HL-60/S4 treated with phorbol 12-myristate 13-acetate at 8.2 ng/mL for 4 days and 3 days (cell line): Measurements from ENCODE around the gene BEST2.

Experiments used
- in situ Hi-C: fragments of 300-500 bp; cut with MboI; formaldehyde crosslinking; loops from 2 replicates; pipeline ENCODE4 v1.15.0; 2022; ENCODE audit warnings: low sequenced_read_pairs

Gene BEST2

GRCh38 chr19:12796146-12797071 lies 44.8 kb downstream of the BEST2 start:
- in situ Hi-C loops, result loop anchor here (5.0 kb wide), 1 partner anchor 34 kb away; no protein-coding TSS in a partner anchor

DNA sequence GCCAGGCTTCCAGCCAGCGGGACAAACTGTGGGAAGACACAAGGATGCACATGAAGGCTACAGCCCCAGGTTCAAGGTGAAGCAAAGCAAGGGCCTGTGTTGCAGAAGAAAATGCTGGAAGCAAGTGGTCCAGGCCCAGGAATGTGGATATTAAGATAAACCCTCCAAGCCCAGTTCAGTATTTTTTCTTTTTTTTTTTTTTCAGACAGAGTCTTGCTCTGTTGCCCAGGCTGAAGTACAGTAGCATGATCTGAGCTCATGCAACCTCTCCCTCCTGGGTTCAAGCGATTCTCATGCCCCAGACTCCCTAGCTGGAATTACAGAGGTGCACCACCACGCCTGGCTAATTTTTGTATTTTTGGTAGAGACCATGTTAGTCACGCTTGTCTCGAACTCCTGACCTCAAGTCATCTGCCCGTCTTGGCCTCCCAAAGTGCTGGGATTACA lies 45.6 kb downstream of the BEST2 start:
- in situ Hi-C loops, result loop anchor here (5.0 kb wide), 1 partner anchor 35 kb away; no protein-coding TSS in a partner anchor

DNA sequence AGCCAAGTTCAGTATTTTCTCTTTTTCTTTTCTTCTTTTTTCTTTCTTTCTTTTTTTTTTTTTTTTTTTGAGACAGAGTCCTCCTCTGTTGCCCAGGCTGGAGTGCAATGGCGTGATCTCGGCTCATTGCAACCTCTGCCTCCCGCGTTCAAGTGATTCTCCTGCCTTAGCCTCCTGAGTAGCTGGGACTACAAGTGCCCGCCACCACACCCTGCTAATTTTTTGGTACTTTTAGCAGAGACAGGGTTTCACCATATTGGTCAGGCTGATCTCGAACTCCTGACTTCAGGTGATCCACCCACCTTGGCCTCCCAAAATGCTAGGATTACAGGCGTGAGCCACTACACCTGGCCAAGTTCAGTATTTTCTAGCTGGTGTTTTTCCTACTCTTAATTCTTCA lies 46.0 kb downstream of the BEST2 start:
- in situ Hi-C loops, result loop anchor here (5.0 kb wide), 1 partner anchor 35 kb away; no protein-coding TSS in a partner anchor

DNA sequence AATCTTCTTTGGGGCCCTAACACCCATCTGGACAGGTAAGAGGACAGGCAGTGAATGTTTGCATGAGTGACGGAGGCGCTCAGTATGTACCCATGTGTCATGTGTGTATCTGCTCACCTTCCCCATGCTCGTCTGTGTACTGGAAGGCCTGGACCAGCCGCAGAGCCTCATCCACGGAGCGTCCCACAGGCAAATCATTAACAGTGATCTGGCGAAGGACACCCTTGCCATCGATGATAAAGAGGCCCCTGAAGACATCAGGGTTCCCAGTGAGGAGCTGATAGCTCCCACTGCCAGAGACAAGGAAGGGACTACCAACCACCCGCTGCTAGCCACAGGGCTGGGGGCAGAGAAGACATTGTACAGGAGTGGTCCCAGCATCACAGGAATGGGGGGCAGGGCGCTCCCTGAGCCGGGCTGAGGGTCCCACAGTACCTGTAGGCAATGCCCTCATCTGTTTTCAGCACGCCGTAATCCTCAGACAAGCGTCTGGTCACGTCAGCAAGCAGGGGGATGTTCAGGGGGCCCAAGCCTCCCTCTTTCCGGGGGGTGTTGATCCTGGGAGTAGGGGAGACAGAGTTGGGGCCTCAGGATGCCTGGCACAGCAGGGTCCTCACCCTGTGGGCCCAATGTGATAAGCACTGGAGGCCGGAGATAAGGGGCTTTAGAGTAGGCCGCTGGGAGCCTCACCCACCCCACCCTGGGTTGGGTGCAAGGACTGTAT lies 48.3 kb downstream of the BEST2 start:
- in situ Hi-C loops, result loop anchor here (5.0 kb wide), 1 partner anchor 38 kb away; no protein-coding TSS in a partner anchor

- in situ Hi-C loops, result no loop called here
These were observed 48.8 kb downstream of the BEST2 start for GRCh38 chr19:12800466-12800770.

DNA sequence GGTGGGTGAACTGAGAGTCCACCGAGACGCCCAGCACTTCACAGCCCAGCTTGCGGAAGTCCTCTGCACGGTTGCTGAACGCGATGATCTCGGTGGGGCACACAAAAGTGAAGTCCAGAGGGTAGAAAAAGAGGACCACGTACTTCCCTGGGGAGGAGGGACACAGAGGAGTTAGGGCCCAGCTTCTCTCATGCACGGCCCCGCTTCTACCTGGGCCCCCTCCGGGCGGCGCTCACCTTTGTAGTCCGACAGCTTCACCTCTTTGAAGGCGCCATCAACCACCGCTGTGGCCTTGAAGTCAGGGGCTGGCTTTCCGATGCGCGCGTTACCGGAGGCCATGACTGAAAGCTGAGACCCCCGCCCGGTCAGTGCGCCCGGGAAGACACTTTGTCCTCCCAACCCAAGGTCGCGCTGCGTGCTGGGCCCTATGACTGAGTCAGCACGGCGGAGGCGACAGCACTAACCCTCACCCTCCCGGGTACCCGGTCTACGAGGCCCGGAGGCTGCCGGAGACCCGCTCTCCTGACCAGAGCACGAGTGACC lies 49.4 kb downstream of the BEST2 start:
- in situ Hi-C loops, result no loop called here

DNA sequence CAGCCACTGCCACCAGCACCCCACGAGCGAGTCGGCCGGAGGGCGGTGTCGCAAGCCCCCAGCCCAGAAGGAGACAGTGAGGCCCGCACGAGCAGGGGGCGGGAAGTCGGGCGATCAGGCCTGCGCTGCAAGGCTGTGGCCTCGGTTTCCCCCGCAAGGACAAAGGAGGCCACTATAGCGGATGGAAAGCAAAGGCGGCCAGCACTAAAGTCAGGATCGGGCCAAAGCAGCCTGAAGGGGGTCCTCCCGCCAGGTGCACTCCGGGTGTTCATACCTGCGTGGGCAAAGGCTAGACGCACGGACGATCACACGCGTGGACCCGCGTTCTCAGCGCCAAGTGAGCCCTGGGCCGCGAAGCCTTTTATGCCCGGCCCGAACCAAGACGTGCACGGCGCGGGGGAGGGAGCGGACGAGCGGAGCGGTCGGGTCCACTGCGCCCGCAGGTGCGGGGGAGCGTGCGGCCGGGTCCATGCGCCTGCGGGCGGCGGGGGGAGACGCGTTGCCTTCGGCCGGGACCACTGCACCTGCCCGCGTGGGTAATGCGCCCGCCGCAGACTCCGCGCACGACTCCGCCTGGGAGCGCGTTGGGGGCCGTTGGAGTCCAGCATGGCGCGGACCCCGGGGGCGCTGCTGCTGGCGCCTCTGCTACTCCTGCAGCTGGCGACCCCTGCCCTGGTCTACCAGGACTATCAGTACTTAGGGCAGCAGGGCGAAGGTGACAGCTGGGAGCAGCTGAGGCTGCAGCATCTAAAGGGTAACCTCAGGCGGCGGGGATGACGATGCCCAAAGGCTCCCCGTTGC lies 50.1 kb downstream of the BEST2 start, which contains the start of the genes PRDX2 and THSD8:
PRDX2 (minus strand) TSS at position 335 of the 801 bp plus-strand sequence. CDS start 539 bp downstream, outside the sequence.
THSD8 (plus strand) TSS at position 604 of the 801 bp plus-strand sequence; CDS start at position 607, 3 bp downstream.
- in situ Hi-C loops, result no loop called here

GRCh38 chr19:12802267-12803106 lies 50.9 kb downstream of the BEST2 start:
- in situ Hi-C loops, result no loop called here

DNA sequence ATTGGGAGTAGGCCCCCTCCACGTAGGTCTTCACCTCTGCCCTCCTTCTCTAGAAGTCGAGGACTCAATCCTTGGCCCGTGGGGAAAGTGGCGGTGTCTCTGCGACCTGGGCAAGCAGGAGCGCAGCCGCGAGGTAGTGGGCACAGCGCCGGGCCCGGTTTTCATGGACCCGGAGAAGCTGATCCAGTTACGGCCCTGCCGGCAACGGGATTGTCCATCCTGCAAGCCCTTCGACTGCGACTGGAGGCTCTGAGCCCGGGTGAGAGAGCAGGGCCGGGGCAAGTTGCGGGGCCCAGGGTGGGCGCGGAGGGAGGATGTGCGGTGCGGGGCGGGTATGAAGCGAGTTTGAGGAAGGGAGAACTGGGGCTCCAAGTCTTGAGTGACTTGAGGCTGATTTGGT lies 52.5 kb downstream of the BEST2 start:
- in situ Hi-C loops, result no loop called here

DNA sequence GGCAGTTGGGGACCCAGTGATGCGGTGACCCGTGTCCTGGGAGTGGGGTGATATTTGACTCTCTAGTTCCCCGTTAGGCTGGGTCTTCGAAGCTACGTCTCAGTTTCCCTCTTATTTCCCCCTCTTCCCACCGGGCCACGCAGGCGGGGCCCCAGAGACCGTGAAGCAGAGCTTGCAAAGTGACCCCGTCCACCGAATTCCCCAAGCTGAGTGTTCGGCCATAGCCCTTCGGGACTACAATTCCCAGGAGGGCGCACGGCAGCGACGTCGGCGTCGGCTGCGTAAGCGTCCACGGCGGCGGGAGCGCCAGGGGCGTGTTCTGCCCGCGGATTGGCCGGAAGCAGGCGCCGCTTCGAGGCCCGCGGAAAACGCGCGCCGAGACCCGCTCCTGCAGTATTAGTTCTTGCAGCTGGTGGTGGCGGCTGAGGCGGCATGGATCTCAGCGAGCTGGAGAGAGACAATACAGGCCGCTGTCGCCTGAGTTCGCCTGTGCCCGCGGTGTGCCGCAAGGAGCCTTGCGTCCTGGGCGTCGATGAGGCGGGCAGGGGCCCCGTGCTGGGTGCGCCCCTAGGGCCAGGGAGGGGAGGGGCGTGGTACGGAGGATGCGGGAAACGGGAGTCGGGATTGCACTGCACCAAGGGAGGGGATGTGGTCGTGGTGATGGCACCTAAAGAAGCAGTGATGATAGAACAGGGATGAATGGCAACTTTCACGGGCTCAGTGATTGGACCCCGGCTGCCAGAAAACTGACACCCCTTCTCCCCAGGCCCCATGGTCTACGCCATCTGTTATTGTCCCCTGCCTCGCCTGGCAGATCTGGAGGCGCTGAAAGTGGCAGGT lies 54.9 kb downstream of the BEST2 start, which contains the start of gene RNASEH2A:
RNASEH2A (plus strand) TSS at position 343 of the 840 bp plus-strand sequence; CDS start at position 433, 90 bp downstream.
- in situ Hi-C loops, result no loop called here
